Upper lobe of left lung (tissue), 4 donors: ENCODE results near the gene FAM83G.

ENCODE experiments used
- EP300 ChIP-seq, 4 donors: sonication (generic); formaldehyde crosslinking; IDR thresholded peaks; one replicate each; pipeline ENCODE4 v1.5.1; 2017; ENCODE audit warnings: antibody characterized with exemption in 4 of 4, control low read depth in 2 of 4
- TF ChIP-seq, protein P1 (sequence below), 6 experiments: fragments of 450-650 bp in 4 of 6; fragments of 200-600 bp in 2 of 6; sonication (generic) in 2 of 6; IDR thresholded peaks; one replicate each; pipeline ENCODE4 v1.5.1; 2016 to 2019; ENCODE audit warnings: antibody characterized with exemption in 6 of 6

DNA sequence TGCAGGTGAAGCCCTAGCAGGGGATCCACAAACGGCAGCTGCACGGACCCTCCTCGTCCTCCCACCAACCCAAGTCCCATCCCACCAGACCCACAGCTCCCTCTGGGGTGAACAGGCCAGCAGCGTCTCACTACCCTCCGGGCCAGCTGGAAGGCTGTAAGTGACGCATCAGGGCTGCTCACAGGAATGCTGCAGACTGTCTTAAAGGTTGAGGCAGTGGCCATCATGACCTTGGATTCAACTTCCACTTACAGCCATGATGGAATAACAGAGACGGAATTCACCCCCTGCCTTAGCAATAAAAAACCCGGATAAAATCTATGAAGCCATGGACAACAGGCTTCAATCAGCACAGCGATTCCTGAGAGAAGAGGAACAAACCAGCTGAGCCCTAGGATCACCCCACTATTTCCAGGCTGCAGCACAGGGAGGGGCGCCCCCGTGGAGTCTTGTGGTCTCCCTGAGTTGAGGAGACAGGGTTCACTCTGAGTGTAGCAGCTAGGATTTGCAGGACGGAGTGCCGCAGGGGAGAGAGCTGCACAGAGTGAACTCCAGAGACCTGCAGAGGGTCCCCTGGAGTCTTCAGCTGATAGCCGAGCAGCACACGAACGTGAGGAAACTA, 10.5 kb downstream of the FAM83G start:
- no peak for TF ChIP-seq EP300 (IDR thresholded peaks at IDR 0.05)
- TF ChIP-seq, protein P1, sequence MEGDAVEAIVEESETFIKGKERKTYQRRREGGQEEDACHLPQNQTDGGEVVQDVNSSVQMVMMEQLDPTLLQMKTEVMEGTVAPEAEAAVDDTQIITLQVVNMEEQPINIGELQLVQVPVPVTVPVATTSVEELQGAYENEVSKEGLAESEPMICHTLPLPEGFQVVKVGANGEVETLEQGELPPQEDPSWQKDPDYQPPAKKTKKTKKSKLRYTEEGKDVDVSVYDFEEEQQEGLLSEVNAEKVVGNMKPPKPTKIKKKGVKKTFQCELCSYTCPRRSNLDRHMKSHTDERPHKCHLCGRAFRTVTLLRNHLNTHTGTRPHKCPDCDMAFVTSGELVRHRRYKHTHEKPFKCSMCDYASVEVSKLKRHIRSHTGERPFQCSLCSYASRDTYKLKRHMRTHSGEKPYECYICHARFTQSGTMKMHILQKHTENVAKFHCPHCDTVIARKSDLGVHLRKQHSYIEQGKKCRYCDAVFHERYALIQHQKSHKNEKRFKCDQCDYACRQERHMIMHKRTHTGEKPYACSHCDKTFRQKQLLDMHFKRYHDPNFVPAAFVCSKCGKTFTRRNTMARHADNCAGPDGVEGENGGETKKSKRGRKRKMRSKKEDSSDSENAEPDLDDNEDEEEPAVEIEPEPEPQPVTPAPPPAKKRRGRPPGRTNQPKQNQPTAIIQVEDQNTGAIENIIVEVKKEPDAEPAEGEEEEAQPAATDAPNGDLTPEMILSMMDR (IDR thresholded peaks at IDR 0.05) = no peak
